Peyer's patch (tissue), 4 donors: ENCODE measurements around the gene SRC. TPM values are rescaled to one million over a fixed set of nuclear protein-coding genes. Genes with fewer than 3 reads are reported as not detected.
"Not testable (repeated sequence)": the region's sequence is repeated elsewhere in the genome, so short reads cannot be mapped to it uniquely, and the experiment has no call there.

Experiments
- DNase-seq, 3 donors: peaks; one replicate each; pipeline ENCODE4 v3.0.0-alpha.2; 2017 to 2019
- H3K27ac ChIP-seq, 4 donors: fragments of 200-600 bp; sonication (generic); one replicate each; pipeline ENCODE4 v1.5.1; 2016 to 2019
- H3K27me3 ChIP-seq, 2 donors: fragments of 200-600 bp; sonication (generic); one replicate each; pipeline ENCODE4 v1.5.1; 2019
- H3K36me3 ChIP-seq, 3 donors: fragments of 200-600 bp; sonication (generic); one replicate each; pipeline ENCODE4 v1.5.1; 2016 to 2019
- H3K4me1 ChIP-seq, 4 donors: fragments of 200-600 bp; sonication (generic); one replicate each; pipeline ENCODE4 v1.5.1; 2016 to 2019
- H3K4me3 ChIP-seq, 4 donors: fragments of 200-600 bp; sonication (generic); 1 replicate in 3 of 4; 2 replicates in 1 of 4; pipeline ENCODE4 v1.5.1; 2016 to 2019; ENCODE audit warnings: mild to moderate bottlenecking in 1 of 4
- H3K9me3 ChIP-seq, 4 donors: fragments of 200-600 bp; sonication (generic); one replicate each; pipeline ENCODE4 v1.5.1; 2016 to 2019; ENCODE audit warnings: mild to moderate bottlenecking in 1 of 4
- CTCF ChIP-seq, 6 experiments: fragments of 450-650 bp in 4 of 6; fragments of 200-600 bp in 2 of 6; sonication (generic) in 1 of 6; IDR thresholded peaks; one replicate each; pipeline ENCODE4 v1.5.1; 2017 to 2019; ENCODE audit warnings: antibody characterized with exemption in 6 of 6, mild to moderate bottlenecking in 3 of 6, moderate library complexity in 1 of 6
- POLR2A ChIP-seq, 2 donors: fragments of 450-650 bp; IDR thresholded peaks; one replicate each; pipeline ENCODE4 v1.5.1; 2017; ENCODE audit warnings: antibody characterized with exemption in 2 of 2, mild to moderate bottlenecking in 2 of 2, moderate library complexity in 2 of 2
- total RNA-seq, 4 donors: library from RNA; depleted of rRNA; stranded (reverse); fragments of >200 nt; gene quantifications; one replicate each; pipeline ENCODE4 v1.1.0, GENCODE V29; 2016

The SRC gene
- total RNA-seq, 4 donors from 2014 or later, result 85.8 to 187 (median 146) TPM

GRCh38 chr20:37337208-37337991 lies 8.5 kb upstream of the SRC start:
- Histone ChIP-seq H3K27ac (peak overlapping the region; percentile 58 to 84 (median 77)), H3K4me1 (peaks cover 5 to 27% (median 21%) of the 10 kb centered on the region in 4 donors), H3K27me3 (no peaks in the 10 kb centered on the region), H3K36me3 (no peaks in the 10 kb centered on the region), H3K4me3 (no peak overlapping the region), H3K9me3 (no peaks in the 10 kb centered on the region)
- TF ChIP-seq CTCF (IDR thresholded peaks at IDR 0.05) (no peak), POLR2A (IDR thresholded peaks at IDR 0.05) (no peak)
- DNase-seq, result no peak

GRCh38 chr20:37338380-37338779 lies 7.6 kb upstream of the SRC start:
- H3K27ac ChIP-seq, DNase-seq, H3K27me3 ChIP-seq, H3K9me3 ChIP-seq, H3K36me3 ChIP-seq, H3K4me3 ChIP-seq: not testable (repeated sequence)
- peaks cover 5 to 35% (median 21%) of the 10 kb centered on the region in 4 donors for H3K4me1 ChIP-seq

- no peaks in the 10 kb centered on the region for H3K36me3 ChIP-seq
- DNase-seq, result no peak
- no peaks in the 10 kb centered on the region for H3K27me3 ChIP-seq
- H3K27ac ChIP-seq, result no peak overlapping the region
- no peaks in the 10 kb centered on the region for H3K9me3 ChIP-seq
- peaks cover 5 to 41% (median 23%) of the 10 kb centered on the region in 4 donors for H3K4me1 ChIP-seq
- no peak overlapping the region for H3K4me3 ChIP-seq
- TF ChIP-seq POLR2A (IDR thresholded peaks at IDR 0.05), result no peak
- no peak for TF ChIP-seq CTCF (IDR thresholded peaks at IDR 0.05)
Observed at GRCh38 chr20:37339208-37339607, 6.7 kb upstream of the SRC start.

DNA sequence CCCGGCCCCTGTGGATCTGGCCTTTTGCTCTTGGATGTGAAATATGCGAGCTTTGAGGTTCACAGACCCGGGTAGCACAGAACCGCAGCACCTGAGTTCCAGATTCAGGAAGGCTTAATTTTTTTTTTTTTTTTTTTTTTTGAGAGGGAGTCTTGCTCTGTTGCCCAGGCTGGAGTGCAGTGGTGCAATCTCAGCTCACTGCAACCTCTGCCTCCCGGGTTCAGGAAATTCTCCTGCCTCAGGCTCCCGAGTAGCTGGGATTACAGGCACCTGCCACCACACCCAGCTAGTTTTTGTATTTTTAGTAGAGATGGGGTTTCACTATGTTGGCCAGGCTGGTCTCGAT lies 6.2 kb upstream of the SRC start:
- peaks cover 5 to 42% (median 23%) of the 10 kb centered on the region in 4 donors for H3K4me1 ChIP-seq
- not testable (repeated sequence) for H3K9me3 ChIP-seq, H3K4me3 ChIP-seq, DNase-seq, H3K27ac ChIP-seq, H3K36me3 ChIP-seq, H3K27me3 ChIP-seq

DNA sequence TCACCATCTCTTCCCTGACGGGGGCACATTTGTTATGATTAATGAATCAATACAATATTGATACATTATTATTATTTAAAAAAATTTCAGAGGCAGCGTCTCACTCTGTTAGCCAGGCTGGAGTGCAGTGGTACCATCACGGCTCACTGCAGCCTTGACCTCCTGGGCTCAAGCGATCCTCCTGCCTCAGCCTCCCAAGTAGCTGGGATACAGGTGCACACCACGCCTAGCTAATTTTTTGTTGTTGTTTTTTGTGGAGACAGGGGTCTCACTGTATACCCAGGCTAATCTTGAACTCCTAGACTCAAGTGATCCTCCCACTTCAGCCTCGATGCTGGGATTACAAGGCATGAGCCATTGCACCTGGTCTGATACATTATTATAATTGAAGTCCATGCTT lies 4.9 kb upstream of the SRC start:
- H3K36me3 ChIP-seq, result no peaks in the 10 kb centered on the region
- no peaks in the 10 kb centered on the region for H3K27me3 ChIP-seq
- H3K4me3 ChIP-seq, result no peak overlapping the region
- no peak for TF ChIP-seq POLR2A (IDR thresholded peaks at IDR 0.05)
- no peak for TF ChIP-seq CTCF (IDR thresholded peaks at IDR 0.05)
- peaks cover 2 to 39% (median 17%) of the 10 kb centered on the region in 4 donors for H3K4me1 ChIP-seq
- no peak overlapping the region for H3K27ac ChIP-seq
- no peak for DNase-seq
- H3K9me3 ChIP-seq, result no peaks in the 10 kb centered on the region

- no peaks in the 10 kb centered on the region for H3K27me3 ChIP-seq
- H3K4me1 ChIP-seq, result peaks cover 0 to 34% (median 11%) of the 10 kb centered on the region in 4 donors
- no peak overlapping the region for H3K4me3 ChIP-seq
- no peaks in the 10 kb centered on the region for H3K9me3 ChIP-seq
- no peak for DNase-seq
- TF ChIP-seq CTCF (IDR thresholded peaks at IDR 0.05), result no peak
- TF ChIP-seq POLR2A (IDR thresholded peaks at IDR 0.05), result no peak
- no peak overlapping the region for H3K27ac ChIP-seq
- H3K36me3 ChIP-seq, result no peaks in the 10 kb centered on the region
Observed at GRCh38 chr20:37341632-37342031, 4.3 kb upstream of the SRC start.
